Epithelial cell of proximal tubule (primary cell): ENCODE results near the gene SLC6A9. TPM values are rescaled to one million over a fixed set of nuclear protein-coding genes. Genes with fewer than 3 reads are reported as not detected.
A peak's percentile ranks its signal among the peaks of the same experiment; 100 is the strongest.

ENCODE experiments used
- DNase-seq: peaks from one replicate; pipeline ENCODE4 v3.0.0-alpha.2; 2011; ENCODE audit warnings: low read depth
- H3K4me3 ChIP-seq: 2 replicates; pipeline ENCODE4 v1.5.1; 2011; ENCODE audit warnings: low read depth, mild to moderate bottlenecking, low read length
- CTCF ChIP-seq: conservative IDR thresholded peaks from 2 replicates; pipeline ENCODE4 v1.5.1; 2012; ENCODE audit warnings: low read depth, mild to moderate bottlenecking, low read length
- total RNA-seq: library from RNA; depleted of rRNA; stranded (reverse); fragments of >200 nt; gene quantifications from 2 replicates; pipeline ENCODE4 v1.2.3, GENCODE V29; 2015

Gene SLC6A9
- total RNA-seq, 1 donor from 2014 or later = 1.3 TPM

DNA sequence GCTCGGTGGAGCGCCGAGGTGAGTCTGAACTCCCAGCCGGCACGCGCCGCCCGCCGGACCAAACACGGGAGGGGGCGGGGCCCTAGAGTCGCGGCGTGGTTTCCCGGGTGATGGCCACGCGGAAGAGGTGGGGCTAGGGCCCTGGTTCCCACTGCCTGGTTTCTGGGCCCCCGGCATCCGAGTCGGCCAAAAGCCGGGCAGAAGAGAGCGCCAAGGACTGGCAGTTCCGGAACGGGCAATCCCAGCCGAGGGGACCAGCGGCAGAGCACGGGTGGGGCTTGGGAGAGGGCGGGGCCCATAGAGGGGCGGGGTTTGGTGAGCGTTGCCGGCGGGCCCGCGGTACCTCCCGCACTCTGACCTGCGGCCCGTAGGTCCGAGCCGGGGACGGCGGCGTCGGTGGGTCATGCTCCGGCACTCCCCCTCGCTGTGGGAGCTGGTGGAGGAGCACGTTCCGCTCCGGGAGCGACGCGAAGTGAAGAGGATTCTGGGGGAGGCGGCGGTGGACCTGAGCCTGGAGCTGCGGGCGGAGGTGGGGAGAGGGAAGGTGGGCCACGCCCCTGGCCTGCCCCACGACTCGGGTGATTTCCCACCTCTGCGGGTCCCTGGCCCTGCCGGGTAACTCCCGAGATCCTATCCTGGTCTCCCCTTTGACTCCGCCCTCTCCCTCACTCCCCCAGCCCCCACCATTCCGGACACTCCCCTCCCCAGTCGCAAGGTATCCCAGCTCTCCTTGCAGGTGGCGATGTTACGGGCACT lies 39.6 kb downstream of the SLC6A9 start, which contains the start of gene CCDC24:
Gene CCDC24, plus strand, starts transcription at position 124 of the 756 bp plus-strand sequence. Its CDS starts 280 bp downstream, at position 404.
- no peak for TF ChIP-seq CTCF
- peak within 1 kb of the TSS; percentile 79 for H3K4me3 ChIP-seq
- DNase-seq = no peak

DNA sequence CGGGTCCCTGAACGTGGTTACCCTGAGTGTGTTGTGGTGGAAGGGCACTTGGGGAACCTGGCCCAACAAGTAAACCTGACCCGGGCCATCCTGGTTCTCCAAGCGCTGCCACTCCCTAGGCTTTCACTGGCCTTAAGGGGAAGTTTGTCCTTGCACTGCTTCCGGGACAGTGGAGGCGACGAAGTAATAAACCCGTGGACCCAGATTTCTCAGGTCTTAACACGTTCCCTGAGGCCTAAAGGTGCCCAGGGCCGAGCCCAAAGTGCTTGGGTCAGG lies 40.1 kb downstream of the SLC6A9 start:
- TF ChIP-seq CTCF = no peak
- H3K4me3 ChIP-seq = peak overlapping the region; percentile 79
- no peak for DNase-seq

GRCh38 chr1:43990271-43991199 lies 40.7 kb downstream of the SLC6A9 start:
- H3K4me3 ChIP-seq = peak overlapping the region; percentile 79
- peak; percentile 32 for TF ChIP-seq CTCF
- DNase-seq = no peak

GRCh38 chr1:43987159-43987902 lies 43.9 kb downstream of the SLC6A9 start:
- no peak for DNase-seq
- no peak for TF ChIP-seq CTCF
- no peak overlapping the region for H3K4me3 ChIP-seq

DNA sequence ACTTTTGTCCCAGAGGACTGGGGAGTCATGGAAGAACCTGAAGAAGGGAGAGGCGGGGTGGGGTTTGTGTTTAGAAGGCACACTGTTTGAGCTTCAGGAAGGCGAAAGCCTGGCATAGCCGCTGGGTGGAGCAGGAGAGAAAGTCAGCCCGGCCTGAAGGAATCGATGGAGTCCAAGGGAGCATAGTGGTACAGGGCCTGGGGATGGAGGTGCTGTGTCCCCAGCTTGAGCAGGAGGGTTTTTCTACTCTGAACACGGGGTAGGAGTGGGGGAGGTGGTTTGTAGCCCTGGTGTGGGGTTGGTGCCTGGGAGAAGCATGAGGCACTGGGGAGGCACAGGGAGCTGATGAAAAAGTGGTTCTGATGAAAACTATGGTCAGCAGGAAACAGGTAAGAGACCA lies 44.5 kb downstream of the SLC6A9 start:
- DNase-seq = no peak
- TF ChIP-seq CTCF = no peak
- H3K4me3 ChIP-seq = no peak overlapping the region

DNA sequence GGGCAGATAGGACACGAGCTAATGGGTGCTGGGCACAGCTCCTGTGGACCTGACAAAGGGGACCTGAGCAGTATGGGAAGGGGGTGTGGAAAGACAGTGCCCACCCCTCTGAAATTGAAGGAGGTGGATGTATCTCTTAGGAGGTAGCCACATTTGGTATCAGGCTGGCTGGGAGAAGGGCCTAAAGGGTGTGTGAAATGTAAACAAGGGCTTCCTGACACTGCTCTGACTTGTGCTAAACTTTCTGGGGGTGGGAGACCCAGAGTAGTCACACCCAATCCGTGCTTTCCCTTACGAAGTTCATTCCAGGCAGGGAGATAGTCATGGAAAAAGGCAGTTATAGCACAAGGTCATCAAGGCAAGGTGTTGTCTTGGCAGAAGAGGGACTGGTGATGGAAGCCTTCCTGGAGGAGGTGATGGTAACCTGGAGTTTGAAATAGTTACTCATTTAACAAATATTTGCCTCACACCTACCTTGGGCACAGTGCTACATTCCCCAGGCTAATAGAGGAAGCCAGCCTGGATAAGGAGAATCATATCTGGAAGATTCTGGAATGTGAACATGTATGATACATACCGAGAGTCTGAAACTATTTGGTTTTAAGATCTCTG lies 45.2 kb downstream of the SLC6A9 start:
- H3K4me3 ChIP-seq = no peak overlapping the region
- TF ChIP-seq CTCF = no peak
- DNase-seq = no peak
